Keratinocyte (primary cell): ENCODE results near the gene DAPK2.

Experiments
- EZH2 ChIP-seq: IDR thresholded peaks from one replicate; pipeline ENCODE4 v1.6.1; 2012; ENCODE audit warnings: inconsistent platforms, mild to moderate bottlenecking, low read length, moderate library complexity
- TF ChIP-seq, protein P1 (sequence below), 3 experiments: IDR thresholded peaks in 1 of 3; conservative IDR thresholded peaks in 1 of 3; optimal IDR thresholded peaks in 1 of 3; 2 replicates in 2 of 3; 3 replicates in 1 of 3; pipeline versions ENCODE3 to v1.5.1; 2011; ENCODE audit warnings: low read length in 3 of 3, mild to moderate bottlenecking in 3 of 3, moderate library complexity in 2 of 3, control low read depth in 1 of 3, inconsistent platforms in 1 of 3; ENCODE audit not compliant: insufficient read depth in 2 of 3; ENCODE audit errors: extremely low read depth in 1 of 3

- TF ChIP-seq, protein P1, sequence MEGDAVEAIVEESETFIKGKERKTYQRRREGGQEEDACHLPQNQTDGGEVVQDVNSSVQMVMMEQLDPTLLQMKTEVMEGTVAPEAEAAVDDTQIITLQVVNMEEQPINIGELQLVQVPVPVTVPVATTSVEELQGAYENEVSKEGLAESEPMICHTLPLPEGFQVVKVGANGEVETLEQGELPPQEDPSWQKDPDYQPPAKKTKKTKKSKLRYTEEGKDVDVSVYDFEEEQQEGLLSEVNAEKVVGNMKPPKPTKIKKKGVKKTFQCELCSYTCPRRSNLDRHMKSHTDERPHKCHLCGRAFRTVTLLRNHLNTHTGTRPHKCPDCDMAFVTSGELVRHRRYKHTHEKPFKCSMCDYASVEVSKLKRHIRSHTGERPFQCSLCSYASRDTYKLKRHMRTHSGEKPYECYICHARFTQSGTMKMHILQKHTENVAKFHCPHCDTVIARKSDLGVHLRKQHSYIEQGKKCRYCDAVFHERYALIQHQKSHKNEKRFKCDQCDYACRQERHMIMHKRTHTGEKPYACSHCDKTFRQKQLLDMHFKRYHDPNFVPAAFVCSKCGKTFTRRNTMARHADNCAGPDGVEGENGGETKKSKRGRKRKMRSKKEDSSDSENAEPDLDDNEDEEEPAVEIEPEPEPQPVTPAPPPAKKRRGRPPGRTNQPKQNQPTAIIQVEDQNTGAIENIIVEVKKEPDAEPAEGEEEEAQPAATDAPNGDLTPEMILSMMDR (optimal IDR thresholded peaks at IDR 0.05 in 1 of 3, IDR thresholded peaks at IDR 0.05 in 1 of 3, conservative IDR thresholded peaks at IDR 0.05 in 1 of 3; ENCODE audit: extremely low read depth in 1 of 3, insufficient read depth in 2 of 3, low read length in 3 of 3), result no peak
- TF ChIP-seq EZH2, result no peak
Observed at GRCh38 chr15:63891768-63892133, 154.5 kb downstream of the DAPK2 start.
